ENCODE measurements around the gene KPNA2.
"Not testable (repeated sequence)": the region's sequence is repeated elsewhere in the genome, so short reads cannot be mapped to it uniquely, and the experiment has no call there.

The KPNA2 gene

DNA sequence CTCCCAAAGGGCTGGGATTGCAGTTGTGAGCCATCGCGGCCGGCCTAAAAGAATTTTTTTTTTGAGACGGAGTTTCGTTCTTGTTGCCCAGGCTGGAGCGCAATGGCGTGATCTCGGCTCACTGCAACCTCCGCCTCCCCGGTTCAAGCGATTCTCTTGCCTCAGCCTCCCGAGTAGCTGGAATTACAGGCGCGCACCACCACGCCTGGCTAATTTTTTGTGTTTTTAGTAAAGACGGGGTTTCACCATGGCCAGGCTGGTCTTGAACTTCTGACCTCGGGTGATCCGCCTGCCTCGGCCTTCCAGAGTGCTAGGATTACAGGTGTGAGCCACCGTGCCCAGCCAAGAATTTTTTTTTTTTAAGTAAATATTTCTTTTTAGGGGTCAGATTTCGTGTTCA, 17.0 kb upstream of the KPNA2 start:
- not testable (repeated sequence) for H3K4ac ChIP-seq (ENCODE audit: low read depth, low read length); H3K14ac ChIP-seq (ENCODE audit: low read length); H3K27me3 ChIP-seq (ENCODE audit: insufficient read depth, low read length)

GRCh38 chr17:68019336-68019674, 16.2 kb upstream of the KPNA2 start:
- no peak overlapping the region for H2BK12ac ChIP-seq (ENCODE audit: low read length)
- DNase-seq: no peak
- peaks cover 5% of the 10 kb centered on the region for H3K79me1 ChIP-seq (ENCODE audit: low read length)
- H2BK5ac ChIP-seq (ENCODE audit: low read depth, low read length, poor library complexity): no peak overlapping the region
- H3K4me3 ChIP-seq (ENCODE audit: low read depth, low read length): no peak overlapping the region
- no peak overlapping the region for H3K4me2 ChIP-seq (ENCODE audit: low read length)
- H3K23ac ChIP-seq (ENCODE audit: low read length): no peak overlapping the region
- no peaks in the 10 kb centered on the region for H3K79me2 ChIP-seq (ENCODE audit: control insufficient read depth, insufficient read depth, low read length, poor library complexity)
- H2AFZ ChIP-seq (ENCODE audit: insufficient read depth, low read length, poor library complexity): no peak overlapping the region
- no peak overlapping the region for H3K14ac ChIP-seq (ENCODE audit: low read length)
- no peaks in the 10 kb centered on the region for H3K27me3 ChIP-seq (ENCODE audit: insufficient read depth, low read length)
- H3K9me3 ChIP-seq (ENCODE audit: insufficient read depth, low read depth, low read length): no peaks in the 10 kb centered on the region
- no peak overlapping the region for H2AK5ac ChIP-seq (ENCODE audit: low read length)
- H4K12ac ChIP-seq (ENCODE audit: low read depth, low read length): no peak overlapping the region
- H3K27ac ChIP-seq (ENCODE audit: low read depth, low read length): no peak overlapping the region
- H4K91ac ChIP-seq (ENCODE audit: low read depth, low read length): no peak overlapping the region
- H3K4me1 ChIP-seq (ENCODE audit: control insufficient read depth in 1 of 2, insufficient read depth in 2 of 2, low read length in 2 of 2): peaks cover 0 to 2% of the 10 kb centered on the region in 2 experiments
- H3K4ac ChIP-seq (ENCODE audit: low read depth, low read length): no peak overlapping the region
- H3K9ac ChIP-seq (ENCODE audit: low read length): no peak overlapping the region
- no peak overlapping the region for H4K8ac ChIP-seq (ENCODE audit: low read depth, low read length)
- no peaks in the 10 kb centered on the region for H3K36me3 ChIP-seq (ENCODE audit: control insufficient read depth in 1 of 2, insufficient read depth in 2 of 2, low read length in 2 of 2)
- H3K18ac ChIP-seq (ENCODE audit: low read length): no peak overlapping the region
- no peak overlapping the region for H2BK120ac ChIP-seq (ENCODE audit: insufficient read depth, low read length, poor library complexity)
- WGBS (ENCODE audit: extremely low coverage, insufficient coverage, insufficient read length): no CpG with 5 or more reads among the region's 9 CpGs

More for the DNA sequence above, 17.0 kb upstream of the KPNA2 start:
- not testable (repeated sequence) for H3K9me3 ChIP-seq (ENCODE audit: insufficient read depth, low read depth, low read length); DNase-seq; H2BK120ac ChIP-seq (ENCODE audit: insufficient read depth, low read length, poor library complexity); H2AK5ac ChIP-seq (ENCODE audit: low read length); H4K8ac ChIP-seq (ENCODE audit: low read depth, low read length); H2BK12ac ChIP-seq (ENCODE audit: low read length); H3K79me1 ChIP-seq (ENCODE audit: low read length); H3K23ac ChIP-seq (ENCODE audit: low read length); H3K36me3 ChIP-seq (ENCODE audit: control insufficient read depth in 1 of 2, insufficient read depth in 2 of 2, low read length in 2 of 2); H3K4me3 ChIP-seq (ENCODE audit: low read depth, low read length); H4K12ac ChIP-seq (ENCODE audit: low read depth, low read length); H3K79me2 ChIP-seq (ENCODE audit: control insufficient read depth, insufficient read depth, low read length, poor library complexity); H3K9ac ChIP-seq (ENCODE audit: low read length); H2AFZ ChIP-seq (ENCODE audit: insufficient read depth, low read length, poor library complexity); H2BK5ac ChIP-seq (ENCODE audit: low read depth, low read length, poor library complexity); H4K91ac ChIP-seq (ENCODE audit: low read depth, low read length); H3K4me1 ChIP-seq (ENCODE audit: control insufficient read depth in 1 of 2, insufficient read depth in 2 of 2, low read length in 2 of 2); H3K4me2 ChIP-seq (ENCODE audit: low read length); H3K18ac ChIP-seq (ENCODE audit: low read length); H3K27ac ChIP-seq (ENCODE audit: low read depth, low read length)
- no CpG with 5 or more reads among the region's 21 CpGs for WGBS (ENCODE audit: extremely low coverage, insufficient coverage, insufficient read length)

- no peaks in the 10 kb centered on the region for H3K9me3 ChIP-seq (ENCODE audit: insufficient read depth, low read depth, low read length)
- H3K36me3 ChIP-seq (ENCODE audit: control insufficient read depth in 1 of 2, insufficient read depth in 2 of 2, low read length in 2 of 2): no peaks in the 10 kb centered on the region
- peak overlapping the region; percentile 79 for H3K9ac ChIP-seq (ENCODE audit: low read length)
- H3K4me3 ChIP-seq (ENCODE audit: low read depth, low read length): peak overlapping the region; percentile 70
- no CpG with 5 or more reads among the region's 51 CpGs for WGBS (ENCODE audit: extremely low coverage, insufficient coverage, insufficient read length)
- no peak overlapping the region for H2AK5ac ChIP-seq (ENCODE audit: low read length)
- H3K23ac ChIP-seq (ENCODE audit: low read length): no peak overlapping the region
- H2AFZ ChIP-seq (ENCODE audit: insufficient read depth, low read length, poor library complexity): peak overlapping the region; percentile 42
- peak overlapping the region; percentile 78 for H4K8ac ChIP-seq (ENCODE audit: low read depth, low read length)
- peak overlapping the region; percentile 9 for H2BK120ac ChIP-seq (ENCODE audit: insufficient read depth, low read length, poor library complexity)
- H3K27ac ChIP-seq (ENCODE audit: low read depth, low read length): peak overlapping the region; percentile 63
- no peak overlapping the region for H3K4ac ChIP-seq (ENCODE audit: low read depth, low read length)
- peak overlapping the region; percentile 73 for H3K18ac ChIP-seq (ENCODE audit: low read length)
- peak overlapping the region; percentile 70 for H3K4me2 ChIP-seq (ENCODE audit: low read length)
- peak overlapping the region; percentile 37 for H2BK5ac ChIP-seq (ENCODE audit: low read depth, low read length, poor library complexity)
- H4K91ac ChIP-seq (ENCODE audit: low read depth, low read length): peak overlapping the region; percentile 38
- H3K79me2 ChIP-seq (ENCODE audit: control insufficient read depth, insufficient read depth, low read length, poor library complexity): no peaks in the 10 kb centered on the region
- H4K12ac ChIP-seq (ENCODE audit: low read depth, low read length): peak overlapping the region; percentile 82
- H3K4me1 ChIP-seq (ENCODE audit: control insufficient read depth in 1 of 2, insufficient read depth in 2 of 2, low read length in 2 of 2): peaks cover 0 to 2% of the 10 kb centered on the region in 2 experiments
- peak overlapping the region; percentile 64 for H3K14ac ChIP-seq (ENCODE audit: low read length)
- peaks cover 5% of the 10 kb centered on the region for H3K79me1 ChIP-seq (ENCODE audit: low read length)
- H3K27me3 ChIP-seq (ENCODE audit: insufficient read depth, low read length): no peaks in the 10 kb centered on the region
- H2BK12ac ChIP-seq (ENCODE audit: low read length): no peak overlapping the region
- DNase-seq: peak; percentile 99
Measured at GRCh38 chr17:68019675-68020408, 15.7 kb upstream of the KPNA2 start.

DNA sequence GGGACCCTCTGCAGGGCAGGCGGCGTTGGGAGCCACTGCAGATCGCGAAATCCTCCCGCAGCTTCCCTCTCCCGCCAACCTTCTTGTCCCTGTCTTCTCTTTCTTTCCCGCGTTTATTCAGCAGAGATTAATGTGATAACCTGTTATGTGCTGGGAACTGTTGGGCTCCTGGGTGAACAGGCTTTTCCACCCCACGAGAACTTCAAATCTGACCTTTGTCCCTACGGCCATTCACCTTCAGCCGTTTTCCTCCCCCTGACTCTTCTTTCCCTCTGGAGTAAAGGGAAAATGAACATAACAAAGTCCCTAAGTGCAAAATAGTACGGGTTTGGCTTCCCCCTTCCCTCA, 15.2 kb upstream of the KPNA2 start:
- peaks cover 0 to 2% of the 10 kb centered on the region in 2 experiments for H3K4me1 ChIP-seq (ENCODE audit: control insufficient read depth in 1 of 2, insufficient read depth in 2 of 2, low read length in 2 of 2)
- H3K79me2 ChIP-seq (ENCODE audit: control insufficient read depth, insufficient read depth, low read length, poor library complexity): no peaks in the 10 kb centered on the region
- H4K8ac ChIP-seq (ENCODE audit: low read depth, low read length): peak overlapping the region; percentile 78
- peak overlapping the region; percentile 38 for H4K91ac ChIP-seq (ENCODE audit: low read depth, low read length)
- peak overlapping the region; percentile 42 for H2AFZ ChIP-seq (ENCODE audit: insufficient read depth, low read length, poor library complexity)
- DNase-seq: peak in 1 of 2 donors; percentile 46
- peak overlapping the region; percentile 73 for H3K18ac ChIP-seq (ENCODE audit: low read length)
- H2BK5ac ChIP-seq (ENCODE audit: low read depth, low read length, poor library complexity): peak overlapping the region; percentile 37
- H3K9me3 ChIP-seq (ENCODE audit: insufficient read depth, low read depth, low read length): no peaks in the 10 kb centered on the region
- peak overlapping the region; percentile 64 for H3K14ac ChIP-seq (ENCODE audit: low read length)
- H3K27ac ChIP-seq (ENCODE audit: low read depth, low read length): peak overlapping the region; percentile 63
- WGBS (ENCODE audit: extremely low coverage, insufficient coverage, insufficient read length): no CpG with 5 or more reads among the region's 12 CpGs
- H3K27me3 ChIP-seq (ENCODE audit: insufficient read depth, low read length): no peaks in the 10 kb centered on the region
- H3K9ac ChIP-seq (ENCODE audit: low read length): peak overlapping the region; percentile 79
- no peak overlapping the region for H2AK5ac ChIP-seq (ENCODE audit: low read length)
- H3K4me2 ChIP-seq (ENCODE audit: low read length): peak overlapping the region; percentile 70
- H3K4me3 ChIP-seq (ENCODE audit: low read depth, low read length): peak overlapping the region; percentile 70
- H2BK120ac ChIP-seq (ENCODE audit: insufficient read depth, low read length, poor library complexity): peak overlapping the region; percentile 9
- H2BK12ac ChIP-seq (ENCODE audit: low read length): no peak overlapping the region
- peaks cover 5% of the 10 kb centered on the region for H3K79me1 ChIP-seq (ENCODE audit: low read length)
- no peak overlapping the region for H3K4ac ChIP-seq (ENCODE audit: low read depth, low read length)
- no peaks in the 10 kb centered on the region for H3K36me3 ChIP-seq (ENCODE audit: control insufficient read depth in 1 of 2, insufficient read depth in 2 of 2, low read length in 2 of 2)
- no peak overlapping the region for H3K23ac ChIP-seq (ENCODE audit: low read length)
- H4K12ac ChIP-seq (ENCODE audit: low read depth, low read length): peak overlapping the region; percentile 82

All from trophoblast cell (in vitro differentiated cells and primary cell).